HG03139 (cell line): Measurements from ENCODE around the gene CLN6.
"Not testable (repeated sequence)": the region's sequence is repeated elsewhere in the genome, so short reads cannot be mapped to it uniquely, and the experiment has no call there.

Experiments
- ATAC-seq: cut with Tn5 transposase; IDR thresholded peaks from one replicate; pipeline ENCODE4 v1.9.1; 2021; ENCODE audit not compliant: unreplicated experiment

The CLN6 gene

GRCh38 chr15:68207176-68207935, 22.2 kb downstream of the CLN6 start:
- no peak for ATAC-seq

GRCh38 chr15:68206711-68207151, 22.8 kb downstream of the CLN6 start:
- no peak for ATAC-seq

- ATAC-seq: no peak
Observed at GRCh38 chr15:68205954-68206539, 23.5 kb downstream of the CLN6 start.

- ATAC-seq: no peak
Observed at GRCh38 chr15:68205558-68205944, 24.0 kb downstream of the CLN6 start.

- ATAC-seq: no peak
Observed at GRCh38 chr15:68204776-68205557, 24.6 kb downstream of the CLN6 start, which contains the start of gene CALML4. CALML4 (minus strand) TSS chr15:68205332; CDS start chr15:68205247, 85 bp downstream.

- no peak for ATAC-seq
Observed at GRCh38 chr15:68204361-68204760, 25.2 kb downstream of the CLN6 start.

GRCh38 chr15:68203956-68204355, 25.6 kb downstream of the CLN6 start:
- no peak for ATAC-seq

GRCh38 chr15:68203486-68203885, 26.0 kb downstream of the CLN6 start:
- ATAC-seq: no peak

GRCh38 chr15:68202994-68203393, 26.5 kb downstream of the CLN6 start:
- not testable (repeated sequence) for ATAC-seq

GRCh38 chr15:68201879-68202261, 27.7 kb downstream of the CLN6 start:
- no peak for ATAC-seq

- no peak for ATAC-seq
Observed at GRCh38 chr15:68201153-68201878, 28.2 kb downstream of the CLN6 start.

GRCh38 chr15:68200016-68200861, 29.3 kb downstream of the CLN6 start:
- no peak for ATAC-seq

- no peak for ATAC-seq
Observed at GRCh38 chr15:68199340-68199739, 30.2 kb downstream of the CLN6 start.

- no peak for ATAC-seq
Observed at GRCh38 chr15:68197661-68198437, 31.7 kb downstream of the CLN6 start.

GRCh38 chr15:68197170-68197492, 32.4 kb downstream of the CLN6 start:
- no peak for ATAC-seq

GRCh38 chr15:68196445-68197169, 32.9 kb downstream of the CLN6 start:
- ATAC-seq: no peak

GRCh38 chr15:68195336-68196112, 34.0 kb downstream of the CLN6 start:
- ATAC-seq: no peak

GRCh38 chr15:68192804-68193486, 36.6 kb downstream of the CLN6 start:
- no peak for ATAC-seq
